GM12872 (cell line): ENCODE measurements around the gene CAMTA1.

Experiments
- TF ChIP-seq, protein P1 (sequence below): IDR thresholded peaks from 3 replicates; pipeline ENCODE4 v1.5.1; 2011; ENCODE audit warnings: low read depth, mild to moderate bottlenecking, low read length, moderate library complexity; ENCODE audit not compliant: insufficient read depth

The CAMTA1 gene

GRCh38 chr1:6795203-6795602 lies 9.9 kb downstream of the CAMTA1 start:
- TF ChIP-seq, protein P1, sequence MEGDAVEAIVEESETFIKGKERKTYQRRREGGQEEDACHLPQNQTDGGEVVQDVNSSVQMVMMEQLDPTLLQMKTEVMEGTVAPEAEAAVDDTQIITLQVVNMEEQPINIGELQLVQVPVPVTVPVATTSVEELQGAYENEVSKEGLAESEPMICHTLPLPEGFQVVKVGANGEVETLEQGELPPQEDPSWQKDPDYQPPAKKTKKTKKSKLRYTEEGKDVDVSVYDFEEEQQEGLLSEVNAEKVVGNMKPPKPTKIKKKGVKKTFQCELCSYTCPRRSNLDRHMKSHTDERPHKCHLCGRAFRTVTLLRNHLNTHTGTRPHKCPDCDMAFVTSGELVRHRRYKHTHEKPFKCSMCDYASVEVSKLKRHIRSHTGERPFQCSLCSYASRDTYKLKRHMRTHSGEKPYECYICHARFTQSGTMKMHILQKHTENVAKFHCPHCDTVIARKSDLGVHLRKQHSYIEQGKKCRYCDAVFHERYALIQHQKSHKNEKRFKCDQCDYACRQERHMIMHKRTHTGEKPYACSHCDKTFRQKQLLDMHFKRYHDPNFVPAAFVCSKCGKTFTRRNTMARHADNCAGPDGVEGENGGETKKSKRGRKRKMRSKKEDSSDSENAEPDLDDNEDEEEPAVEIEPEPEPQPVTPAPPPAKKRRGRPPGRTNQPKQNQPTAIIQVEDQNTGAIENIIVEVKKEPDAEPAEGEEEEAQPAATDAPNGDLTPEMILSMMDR, result no peak

- TF ChIP-seq, protein P1, result no peak
Measured at GRCh38 chr1:6795661-6796060, 10.4 kb downstream of the CAMTA1 start.

DNA sequence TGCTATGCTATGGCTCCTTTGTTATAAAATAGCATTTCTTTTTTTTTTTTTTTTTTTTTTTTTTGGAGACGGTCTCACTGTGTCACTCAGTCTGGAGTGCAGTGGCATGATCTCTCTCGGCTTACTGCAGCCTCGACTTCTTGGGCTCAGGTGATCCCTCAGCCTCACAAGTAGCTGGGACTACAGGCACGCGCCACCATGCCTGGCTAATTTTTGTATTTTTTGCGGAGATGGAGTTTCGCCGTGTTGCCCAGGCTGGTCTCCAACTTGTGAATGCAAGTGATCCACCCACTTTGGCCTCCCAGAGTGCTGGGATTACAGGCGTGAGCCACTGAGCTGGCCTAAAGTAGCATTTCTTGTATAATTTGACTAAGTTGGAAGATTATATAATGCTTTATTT lies 10.8 kb downstream of the CAMTA1 start:
- TF ChIP-seq, protein P1, result no peak

- TF ChIP-seq, protein P1, result no peak
Measured at GRCh38 chr1:6799499-6799898, 14.2 kb downstream of the CAMTA1 start.

GRCh38 chr1:6800745-6801144 lies 15.5 kb downstream of the CAMTA1 start:
- TF ChIP-seq, protein P1, result no peak

GRCh38 chr1:6801199-6801598 lies 15.9 kb downstream of the CAMTA1 start:
- TF ChIP-seq, protein P1, result no peak

- TF ChIP-seq, protein P1, result no peak
Measured at GRCh38 chr1:6801966-6802365, 16.7 kb downstream of the CAMTA1 start.

- TF ChIP-seq, protein P1, result no peak
Measured at GRCh38 chr1:6802454-6802853, 17.2 kb downstream of the CAMTA1 start.
